K562 treated with DMSO at 1 percent for 24 hours (cell line): ENCODE data around the gene AXIN2. TPM values are rescaled to one million over a fixed set of nuclear protein-coding genes. Genes with fewer than 3 reads are reported as not detected.

Experiments
- total RNA-seq: library from RNA; unstranded; fragments of 300-600 nt; gene quantifications from 2 replicates; pipeline ENCODE4 v1.2.3, GENCODE V29; 2022; ENCODE audit warnings: low read depth; ENCODE audit not compliant: insufficient read depth

AXIN2 gene
- total RNA-seq, result 1.8 and 2.3 TPM in 2 replicates

GRCh38 chr17:65561452-65562205, at the start of gene AXIN2:
Gene AXIN2, minus strand, starts transcription at chr17:65561648. Its CDS starts 3,028 bp downstream, at chr17:65558620.

